NCI-H2081 treated with DMSO at 0.1 percent for 48 hours (cell line): ENCODE results near the gene RASSF7.

Source experiments
- DNase-seq: peaks from one replicate; lab custom pipeline; 2025; lab: John Stamatoyannopoulos, UW

The RASSF7 gene

DNA sequence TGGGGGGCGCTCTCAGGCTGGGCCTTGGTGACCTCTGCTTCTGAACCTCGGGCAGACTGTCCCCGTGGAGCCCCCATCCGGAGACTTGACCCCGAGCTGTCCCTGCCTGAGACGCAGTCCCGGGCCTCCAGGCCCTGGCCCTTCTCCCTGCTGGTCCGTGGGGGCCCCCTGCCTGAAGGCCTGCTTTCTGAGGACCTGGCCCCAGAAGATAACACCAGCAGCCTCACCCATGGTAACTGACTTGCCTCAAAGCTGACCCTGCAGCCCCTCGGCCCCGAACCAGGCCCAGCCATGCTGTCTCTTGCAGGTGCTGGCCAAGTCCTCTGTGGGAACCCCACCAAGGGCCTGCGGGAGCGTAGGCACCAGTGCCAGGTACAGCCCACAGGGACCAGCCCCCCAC, 9.2 kb upstream of the RASSF7 start:
- DNase-seq, result no peak

DNA sequence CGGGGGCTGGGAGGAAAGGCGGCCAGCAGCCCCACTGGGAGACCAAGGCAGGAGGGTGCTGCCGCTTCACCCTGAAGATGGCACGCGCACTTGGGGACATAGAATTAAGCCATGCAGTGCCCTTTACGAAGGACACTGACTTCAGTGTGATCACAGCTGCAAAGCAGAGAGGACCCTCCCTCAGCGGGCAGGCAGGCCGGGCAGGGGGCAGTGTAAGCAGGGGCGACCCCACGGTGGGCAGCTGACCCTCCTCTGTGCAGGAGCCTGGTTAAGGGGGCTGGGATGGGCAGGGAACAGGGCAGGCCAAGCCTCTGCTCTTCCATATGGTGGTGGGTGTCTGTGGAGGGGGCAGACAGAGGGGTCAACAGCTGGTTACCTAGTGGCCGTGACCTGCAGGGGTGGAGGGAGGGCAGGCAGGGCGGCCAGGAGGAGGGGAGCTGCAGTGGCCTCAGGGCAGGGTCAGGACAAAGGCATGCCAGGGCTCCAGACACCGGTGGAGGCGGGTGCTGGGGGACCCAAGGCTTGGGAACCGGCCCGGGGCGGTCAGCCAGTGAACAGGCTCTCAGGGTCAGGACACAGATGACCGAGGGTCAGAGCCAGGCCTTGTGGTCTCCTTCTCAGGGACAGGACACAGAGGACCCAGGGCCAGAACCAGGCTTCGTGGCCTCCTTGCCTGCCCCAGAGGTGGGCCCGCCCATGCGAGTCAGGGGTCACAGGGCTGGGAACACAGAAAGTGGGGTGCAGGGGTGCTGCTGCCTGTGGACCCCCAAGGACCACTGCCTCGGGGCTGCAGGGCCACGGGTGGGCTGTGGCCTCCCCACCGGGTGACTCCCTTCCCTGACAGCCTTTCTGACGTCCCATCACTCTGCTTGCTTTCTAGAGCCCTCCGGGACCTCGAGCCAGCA, 7.4 kb upstream of the RASSF7 start:
- DNase-seq, result no peak

DNA sequence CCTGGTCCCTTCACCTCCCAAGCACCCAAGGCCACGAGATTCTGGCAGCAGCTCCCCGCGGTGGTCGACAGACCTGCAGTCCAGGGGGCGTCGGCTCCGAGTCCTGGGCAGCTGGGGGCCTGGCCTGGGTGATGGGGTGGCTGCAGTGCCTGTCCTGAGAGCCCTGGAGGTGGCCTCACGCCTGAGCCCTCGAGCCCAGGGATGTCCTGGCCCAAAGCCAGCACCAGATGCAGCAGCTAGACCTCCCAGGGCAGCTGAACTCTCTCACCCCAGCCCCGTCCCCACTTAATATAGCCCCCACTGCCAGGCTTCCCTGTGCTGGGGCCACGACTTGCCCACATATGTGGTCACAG, 6.8 kb upstream of the RASSF7 start:
- no peak for DNase-seq

DNA sequence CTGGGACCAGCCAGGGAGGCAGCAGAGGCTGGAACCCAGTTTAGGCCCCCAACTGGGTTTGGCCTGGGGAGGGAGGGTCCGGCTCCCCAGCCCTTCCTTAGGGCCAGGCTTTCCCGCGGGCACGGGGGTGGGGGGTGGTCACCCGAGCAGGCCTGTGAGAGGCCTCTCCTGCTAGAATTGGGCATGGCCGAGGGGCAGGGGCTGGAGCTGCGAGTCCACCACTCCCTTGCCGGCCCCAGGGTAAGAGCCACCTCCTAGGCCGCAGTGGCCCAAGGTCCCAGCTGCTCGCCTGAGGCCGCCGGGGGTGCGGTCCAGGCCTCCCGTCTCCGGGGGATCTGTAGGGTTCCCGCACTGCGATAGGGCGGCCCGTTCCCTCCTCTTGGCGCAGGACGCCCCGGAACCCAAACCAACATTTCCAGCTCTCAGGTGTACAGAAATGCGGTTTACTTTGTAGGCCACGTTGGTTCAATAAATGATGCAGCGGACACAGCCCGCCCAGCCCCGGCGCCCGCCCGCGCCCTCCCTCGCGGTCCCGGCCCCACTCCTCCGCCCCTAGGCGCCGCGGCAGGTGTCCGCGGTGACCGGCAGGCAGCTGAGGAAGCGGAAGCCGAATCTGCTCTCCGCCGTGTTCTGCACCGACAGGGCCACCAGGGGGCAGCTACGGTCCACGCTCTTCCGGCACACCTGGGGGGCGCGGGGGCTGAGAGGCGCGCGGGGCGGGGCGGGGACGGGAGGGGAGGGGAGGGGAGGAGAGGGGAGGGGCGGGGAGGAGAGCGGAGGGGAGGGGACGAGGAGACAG, 6.1 kb upstream of the RASSF7 start:
- peak; percentile 36 for DNase-seq

DNA sequence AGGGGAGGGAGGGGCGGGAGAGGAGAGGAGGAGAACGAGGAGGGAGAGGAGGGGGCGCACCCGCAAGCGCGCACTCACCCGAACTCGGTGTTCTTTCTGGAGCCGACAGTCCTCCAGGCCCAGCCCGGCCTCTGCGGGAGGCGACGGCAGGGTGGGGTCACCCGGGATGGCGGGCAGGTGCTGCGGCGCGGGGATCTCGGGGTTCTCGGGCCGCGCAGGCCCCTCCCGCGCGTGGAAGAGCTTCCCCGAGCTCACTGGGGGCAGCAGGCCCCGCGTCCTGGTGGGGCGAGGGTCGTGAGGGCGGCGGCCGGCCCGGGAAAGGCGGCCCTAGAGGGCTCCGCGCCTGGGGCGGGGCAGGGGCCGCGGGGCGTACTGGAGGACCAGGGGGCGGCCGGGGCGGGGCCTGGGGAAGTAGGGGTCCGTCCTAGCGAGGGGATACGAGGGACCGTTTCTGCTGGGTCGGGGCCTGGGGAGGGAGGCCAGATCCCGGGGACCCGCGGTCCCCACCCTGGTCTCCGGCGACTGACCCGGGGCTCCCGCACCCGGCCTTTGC, 5.5 kb upstream of the RASSF7 start:
- no peak for DNase-seq

DNA sequence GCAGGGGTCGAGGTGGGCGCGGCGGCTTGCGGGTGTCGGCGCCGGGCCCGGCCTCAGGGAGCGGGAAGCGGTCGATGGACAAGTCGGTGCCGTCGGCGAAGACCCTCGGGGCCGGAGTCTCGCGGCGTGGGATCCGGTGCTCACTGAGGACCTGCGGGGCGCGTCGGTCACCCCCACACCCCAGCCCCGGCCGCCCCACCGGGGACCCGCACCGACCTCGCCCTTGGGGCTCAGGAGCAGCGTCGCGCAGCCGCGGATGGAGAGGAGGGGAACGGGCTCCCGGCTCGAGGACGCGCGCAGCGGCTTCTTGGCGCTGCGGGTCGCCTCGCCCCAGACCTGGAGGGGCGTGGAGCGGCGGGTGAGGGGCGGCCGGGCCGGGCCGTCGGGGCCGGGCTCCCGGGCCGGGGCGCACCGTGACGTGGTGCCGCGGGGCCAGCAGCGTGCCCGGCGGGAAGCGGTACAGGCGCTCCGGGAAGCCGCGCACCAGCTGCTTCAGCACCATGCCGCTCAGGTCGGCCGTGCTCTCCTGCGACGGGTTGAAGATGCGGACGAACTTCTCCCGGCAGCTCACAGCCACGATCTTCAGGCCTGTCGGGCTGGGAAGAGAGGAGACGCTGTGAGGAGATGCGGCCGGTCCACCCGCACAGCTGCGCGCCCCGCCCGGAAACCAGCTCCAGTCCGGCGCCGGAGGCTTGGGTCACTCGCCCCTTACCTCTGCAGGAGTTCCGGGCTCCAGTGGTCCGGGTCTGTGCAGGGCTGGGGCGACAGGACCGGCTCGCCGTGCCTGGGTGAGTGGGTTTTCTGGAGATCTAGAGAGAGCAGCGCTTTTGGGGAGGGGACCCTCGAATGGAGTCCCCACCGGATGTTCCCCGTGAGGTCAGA, 4.7 kb upstream of the RASSF7 start:
- no peak for DNase-seq

DNA sequence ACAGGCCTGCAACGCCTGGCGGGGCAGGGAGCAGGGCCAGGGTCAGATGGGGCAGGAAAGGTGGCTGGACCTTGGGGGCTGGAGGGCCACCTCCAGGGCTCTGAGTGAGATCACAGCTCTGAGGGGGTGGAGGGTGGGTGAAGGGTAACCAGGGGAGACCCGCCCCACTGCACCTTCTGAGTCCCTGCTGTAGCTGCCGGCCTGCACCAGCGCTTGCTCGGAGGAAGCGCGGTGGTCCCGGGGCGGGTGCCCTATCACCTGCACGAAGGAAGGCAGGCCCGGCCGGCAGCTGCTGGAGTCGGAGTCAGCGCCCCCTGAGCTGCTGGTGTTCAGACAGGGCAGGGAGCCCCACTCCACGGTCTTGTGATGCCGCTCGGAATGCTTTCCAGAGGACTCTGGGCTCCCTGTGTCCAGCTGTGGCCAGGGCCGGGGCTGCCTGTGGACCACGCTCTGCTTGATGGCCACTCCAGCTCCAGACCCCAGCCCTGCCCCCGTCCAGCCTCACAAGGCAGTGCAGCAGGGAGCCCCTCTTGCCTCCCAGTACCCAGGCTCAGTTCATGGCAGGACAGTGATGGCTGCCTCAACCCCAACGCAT, 4.0 kb upstream of the RASSF7 start:
- DNase-seq, result no peak

DNA sequence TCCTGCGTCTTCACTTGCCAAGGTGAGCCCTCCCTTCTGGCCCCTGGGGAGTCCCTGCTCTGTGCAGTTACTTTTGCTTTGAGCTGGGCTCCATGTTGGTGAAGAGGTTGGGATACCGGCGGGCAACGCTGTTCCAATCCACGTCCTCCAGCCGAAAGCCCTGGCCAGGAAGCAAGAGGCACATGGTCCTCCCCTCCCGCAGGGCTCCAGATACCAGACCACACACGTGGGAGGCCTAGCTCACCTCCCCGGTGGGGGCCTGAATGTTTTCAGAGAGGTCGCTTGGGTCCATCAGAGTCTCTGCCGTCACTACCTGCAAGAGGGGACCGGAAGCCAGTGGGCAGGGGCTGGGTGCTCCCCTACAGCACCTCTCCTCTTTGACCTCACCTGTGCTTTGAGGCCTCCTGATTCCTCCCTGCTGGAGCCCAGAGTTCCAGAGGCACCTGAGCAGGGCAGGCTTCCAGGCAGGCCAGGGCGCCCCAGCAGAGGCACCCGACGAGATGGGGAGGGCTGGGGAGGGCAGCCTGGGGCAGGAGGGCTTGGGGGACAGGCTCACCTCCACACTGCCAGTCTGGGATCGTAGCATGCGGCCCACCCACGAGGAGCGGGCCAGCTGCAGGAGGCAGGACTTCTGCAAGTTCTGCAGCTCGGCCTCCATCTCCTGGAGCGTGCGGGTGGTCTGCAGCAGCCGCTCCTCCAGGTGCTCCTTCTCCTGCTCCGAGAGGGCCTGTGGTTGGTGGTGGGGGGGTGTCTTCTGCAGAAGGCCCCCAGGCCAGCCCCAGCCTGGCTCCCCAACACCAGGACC, 3.2 kb upstream of the RASSF7 start:
- no peak for DNase-seq

DNA sequence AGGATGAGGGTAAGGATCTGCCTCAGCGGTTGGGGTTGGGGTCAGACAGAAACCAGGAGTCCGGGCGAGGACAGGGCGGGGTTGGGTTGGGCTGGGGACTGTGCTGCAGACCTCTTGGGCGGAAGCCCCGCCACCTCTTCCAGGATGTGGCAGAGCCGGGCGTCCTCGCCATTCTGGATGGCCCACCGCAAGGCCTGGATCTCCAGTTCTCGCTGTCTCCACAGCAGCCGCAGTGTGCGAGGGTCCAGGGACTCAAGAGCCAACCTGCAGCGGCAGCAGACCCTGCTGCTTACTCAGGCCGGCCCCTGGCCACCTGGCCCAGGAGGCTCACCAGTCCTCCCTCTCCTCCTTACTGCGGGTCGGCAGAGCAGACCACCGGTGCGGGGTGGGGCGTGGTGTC, 2.3 kb upstream of the RASSF7 start:
- no peak for DNase-seq

DNA sequence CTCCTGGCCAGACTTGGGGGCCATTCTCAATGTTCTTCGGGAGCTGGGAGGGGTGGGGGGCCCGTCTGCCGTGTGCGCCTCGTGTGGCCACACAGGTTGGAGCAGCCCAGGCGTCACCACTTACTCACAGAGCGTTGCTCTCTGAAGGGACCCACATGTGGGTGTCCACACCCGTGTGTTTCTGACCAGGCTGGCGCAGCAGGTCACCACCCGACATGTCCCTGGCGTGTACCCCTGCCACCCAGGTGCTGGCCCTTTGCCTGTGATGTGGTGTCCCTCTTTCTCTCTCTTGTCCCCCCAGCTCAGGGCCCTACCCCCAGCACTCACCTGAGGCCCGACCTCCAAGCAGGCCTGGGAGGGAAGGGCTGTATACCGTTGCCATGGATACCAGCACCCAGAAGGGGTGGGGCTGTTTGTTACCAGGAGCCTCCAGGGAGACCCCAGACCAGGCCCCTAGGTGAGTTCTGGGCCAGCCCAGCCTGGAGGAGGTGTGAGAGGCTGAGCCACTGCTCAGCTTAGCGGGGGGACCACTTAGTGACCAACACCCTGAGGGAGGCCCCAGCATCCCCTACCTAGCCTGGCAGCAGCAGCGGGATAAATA, 1.6 kb upstream of the RASSF7 start:
- no peak for DNase-seq

DNA sequence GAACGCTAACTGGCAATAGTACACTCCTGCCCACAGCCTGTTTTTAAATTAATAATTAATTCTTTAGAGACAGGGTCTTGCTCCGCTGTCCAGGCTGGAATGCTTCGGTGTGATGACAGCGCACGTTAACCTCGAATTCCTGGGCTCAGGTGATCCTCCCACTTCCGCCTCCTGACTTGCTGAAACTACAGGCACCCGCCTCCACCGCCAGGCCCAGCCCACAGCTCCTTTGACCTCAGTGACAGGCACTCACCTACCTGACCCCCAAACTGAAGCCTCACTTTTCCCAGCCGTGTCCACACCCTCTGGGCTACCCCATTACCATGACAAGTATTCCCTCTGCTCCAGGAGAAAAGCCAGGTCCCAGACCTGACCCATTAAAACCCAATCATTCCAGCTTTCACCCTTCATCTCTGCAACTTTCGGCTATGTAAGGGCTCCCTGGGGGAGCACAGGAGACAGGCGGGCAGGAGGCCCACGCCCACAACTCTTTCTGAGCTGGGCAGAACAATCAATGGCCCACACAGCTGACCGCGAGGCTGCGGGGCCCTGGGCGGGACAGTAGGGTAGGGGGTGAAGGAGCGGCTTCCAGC, 962 bp upstream of the RASSF7 start:
- DNase-seq, result no peak

DNA sequence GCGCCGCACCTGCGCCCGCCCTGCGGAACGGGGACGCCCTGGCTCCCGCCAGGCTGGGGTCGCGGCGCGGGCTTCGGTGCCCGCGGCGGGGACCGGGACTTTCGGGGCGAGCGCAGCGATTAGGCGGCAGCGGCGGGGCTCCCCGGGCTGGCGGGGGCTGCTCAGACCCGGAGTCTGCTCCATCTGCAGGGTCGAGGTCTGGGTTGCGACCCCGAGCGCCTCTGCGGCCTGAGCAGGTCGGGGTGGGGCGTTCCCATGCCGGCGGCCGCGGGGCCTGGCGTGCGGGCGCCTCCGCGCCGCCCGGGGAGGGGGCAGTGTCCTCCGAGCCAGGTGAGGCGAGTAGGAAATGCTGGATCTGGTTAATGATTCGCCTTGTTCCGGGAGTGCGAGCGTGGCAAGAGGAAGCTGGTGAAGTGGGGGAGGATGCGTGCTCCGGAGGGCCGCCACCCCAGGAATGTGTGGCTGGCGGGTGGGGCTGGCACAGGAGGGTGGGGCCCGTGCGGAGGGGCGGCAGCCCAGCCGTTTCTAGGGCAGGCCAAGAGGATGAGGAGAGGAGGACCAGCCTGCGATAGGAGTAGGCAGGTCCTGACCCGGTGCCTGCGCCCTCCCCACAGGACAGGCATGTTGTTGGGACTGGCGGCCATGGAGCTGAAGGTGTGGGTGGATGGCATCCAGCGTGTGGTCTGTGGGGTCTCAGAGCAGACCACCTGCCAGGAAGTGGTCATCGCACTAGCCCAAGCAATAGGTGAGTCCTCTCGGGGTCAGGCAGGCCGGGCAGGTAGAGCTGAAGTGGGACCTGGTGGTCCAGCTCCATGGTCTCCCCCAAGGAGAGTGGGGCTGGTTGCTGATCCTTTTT, 606 bp downstream of the RASSF7 start:
- DNase-seq, result no peak

DNA sequence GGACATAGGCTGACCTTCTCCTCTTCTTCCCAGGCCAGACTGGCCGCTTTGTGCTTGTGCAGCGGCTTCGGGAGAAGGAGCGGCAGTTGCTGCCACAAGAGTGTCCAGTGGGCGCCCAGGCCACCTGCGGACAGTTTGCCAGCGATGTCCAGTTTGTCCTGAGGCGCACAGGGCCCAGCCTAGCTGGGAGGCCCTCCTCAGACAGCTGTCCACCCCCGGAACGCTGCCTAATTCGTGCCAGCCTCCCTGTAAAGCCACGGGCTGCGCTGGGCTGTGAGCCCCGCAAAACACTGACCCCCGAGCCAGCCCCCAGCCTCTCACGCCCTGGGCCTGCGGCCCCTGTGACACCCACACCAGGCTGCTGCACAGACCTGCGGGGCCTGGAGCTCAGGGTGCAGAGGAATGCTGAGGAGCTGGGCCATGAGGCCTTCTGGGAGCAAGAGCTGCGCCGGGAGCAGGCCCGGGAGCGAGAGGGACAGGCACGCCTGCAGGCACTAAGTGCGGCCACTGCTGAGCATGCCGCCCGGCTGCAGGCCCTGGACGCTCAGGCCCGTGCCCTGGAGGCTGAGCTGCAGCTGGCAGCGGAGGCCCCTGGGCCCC, 1.4 kb downstream of the RASSF7 start:
- DNase-seq, result no peak

DNA sequence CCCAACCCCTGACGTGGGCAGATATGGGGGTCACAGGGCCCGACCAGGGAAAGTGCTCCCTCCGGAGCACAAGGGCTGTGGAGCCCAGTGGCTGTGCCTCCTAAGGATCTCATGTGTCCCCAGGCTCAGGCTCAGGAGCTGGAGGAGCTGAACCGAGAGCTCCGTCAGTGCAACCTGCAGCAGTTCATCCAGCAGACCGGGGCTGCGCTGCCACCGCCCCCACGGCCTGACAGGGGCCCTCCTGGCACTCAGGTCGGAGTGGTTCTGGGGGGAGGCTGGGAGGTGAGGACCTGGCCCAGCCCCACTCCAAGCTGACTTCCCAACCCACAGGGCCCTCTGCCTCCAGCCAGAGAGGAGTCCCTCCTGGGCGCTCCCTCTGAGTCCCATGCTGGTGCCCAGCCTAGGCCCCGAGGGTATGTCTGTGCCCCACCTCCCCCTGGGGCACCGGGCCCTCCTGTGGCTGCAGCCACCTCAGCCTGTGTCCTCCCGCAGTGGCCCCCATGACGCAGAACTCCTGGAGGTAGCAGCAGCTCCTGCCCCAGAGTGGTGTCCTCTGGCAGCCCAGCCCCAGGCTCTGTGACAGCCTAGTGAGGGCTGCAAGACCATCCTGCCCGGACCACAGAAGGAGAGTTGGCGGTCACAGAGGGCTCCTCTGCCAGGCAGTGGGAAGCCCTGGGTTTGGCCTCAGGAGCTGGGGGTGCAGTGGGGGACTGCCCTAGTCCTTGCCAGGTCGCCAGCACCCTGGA, 2.5 kb downstream of the RASSF7 start:
- DNase-seq, result no peak

DNA sequence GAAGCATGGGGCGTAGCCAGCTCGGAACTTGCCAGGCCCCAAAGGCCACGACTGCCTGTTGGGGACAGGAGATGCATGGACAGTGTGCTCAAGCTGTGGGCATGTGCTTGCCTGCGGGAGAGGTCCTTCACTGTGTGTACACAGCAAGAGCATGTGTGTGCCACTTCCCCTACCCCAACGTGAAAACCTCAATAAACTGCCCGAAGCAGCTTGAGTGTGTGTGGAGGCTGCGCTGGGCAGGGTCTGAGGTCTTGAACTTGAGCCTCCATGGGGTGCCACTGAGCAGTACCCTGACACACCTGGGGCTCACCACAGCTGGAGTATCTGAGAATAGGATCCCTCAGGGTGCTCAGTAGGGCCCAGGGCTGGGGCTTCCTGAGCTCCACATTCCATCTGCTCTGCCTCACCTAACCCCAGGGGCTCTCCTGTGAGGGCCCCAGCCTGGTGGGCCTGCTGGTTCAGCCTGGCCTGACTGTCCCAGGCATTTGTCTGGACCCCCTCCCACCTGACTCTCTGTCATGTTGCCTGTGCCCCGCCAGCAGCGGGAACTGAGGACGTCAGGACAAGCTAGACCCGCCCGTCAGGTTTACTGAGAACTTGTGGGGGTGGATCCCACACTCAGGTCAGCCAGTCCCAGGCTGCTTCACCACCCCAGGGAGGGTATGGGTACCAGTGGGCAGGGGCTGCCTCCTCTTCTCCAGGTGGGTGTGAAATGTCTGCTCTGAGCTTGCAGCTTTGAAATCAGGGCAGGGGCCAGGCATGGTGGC, 3.2 kb downstream of the RASSF7 start:
- DNase-seq, result no peak

DNA sequence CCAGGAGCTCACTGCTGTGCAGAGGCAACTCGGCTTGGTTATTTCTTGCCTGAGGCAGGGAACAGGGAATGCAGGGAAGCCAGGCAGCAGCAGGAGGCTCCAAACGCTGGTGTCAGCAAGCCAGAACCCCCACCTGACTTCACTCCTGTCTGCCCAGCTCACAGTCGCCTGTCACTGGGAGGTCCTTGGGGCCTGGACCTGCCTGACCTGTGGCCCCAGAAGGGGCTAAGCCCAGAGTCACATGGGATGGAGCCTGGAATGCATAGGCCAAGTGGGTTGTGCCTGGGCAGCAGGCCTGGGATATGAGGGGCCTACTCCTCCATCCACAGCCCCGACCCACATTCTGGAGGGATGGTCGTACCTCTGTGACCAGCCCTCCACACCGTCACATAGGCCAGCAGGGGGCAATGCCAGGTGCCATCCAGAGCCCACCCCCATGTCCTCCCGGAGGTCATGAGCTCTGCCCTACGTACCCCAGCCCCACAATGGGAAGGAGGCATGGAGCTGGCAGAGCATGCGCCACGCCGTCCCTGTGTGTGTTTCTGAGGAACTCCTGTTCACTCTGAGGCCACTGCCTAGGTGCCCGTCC, 5.2 kb downstream of the RASSF7 start:
- no peak for DNase-seq
